Aorta (tissue), 5 donors: ENCODE data around the gene APH1B. TPM values are rescaled to one million over a fixed set of nuclear protein-coding genes. Genes with fewer than 3 reads are reported as not detected.

Source experiments
- ATAC-seq: fragments of 200-7000 bp; cut with Tn5 transposase; one replicate; pipeline ENCODE4 v1.9.1; 2022; ENCODE audit warnings: moderate library complexity; ENCODE audit not compliant: low FRiP score
- DNase-seq, 2 donors: peaks; one replicate each; pipeline ENCODE4 v3.0.0-alpha.2; 2020
- H3K27ac ChIP-seq, 2 donors: one replicate each; pipeline ENCODE4 v1.5.1; 2013; ENCODE audit warnings: low read length in 2 of 2, mild to moderate bottlenecking in 2 of 2, moderate library complexity in 2 of 2, control low read depth in 1 of 2, inconsistent platforms in 1 of 2, low read depth in 1 of 2
- H3K27me3 ChIP-seq, 2 donors: one replicate each; pipeline ENCODE4 v1.6.1; 2013; ENCODE audit warnings: control low read depth in 1 of 2, low read length in 1 of 2, mild to moderate bottlenecking in 1 of 2, moderate library complexity in 1 of 2; ENCODE audit not compliant: insufficient read depth in 2 of 2, control insufficient read depth in 1 of 2
- H3K36me3 ChIP-seq, 2 donors: one replicate each; pipeline ENCODE4 v1.6.1; 2013; ENCODE audit warnings: control low read depth in 1 of 2, low read length in 1 of 2, mild to moderate bottlenecking in 1 of 2; ENCODE audit not compliant: insufficient read depth in 2 of 2, control insufficient read depth in 1 of 2
- H3K4me1 ChIP-seq, 2 donors: one replicate each; pipeline ENCODE4 v1.6.1; 2013; ENCODE audit warnings: low read length in 2 of 2, control low read depth in 1 of 2, mild to moderate bottlenecking in 1 of 2, moderate library complexity in 1 of 2; ENCODE audit not compliant: insufficient read depth in 2 of 2, control insufficient read depth in 1 of 2
- H3K4me3 ChIP-seq, 2 donors: one replicate each; pipeline ENCODE4 v1.5.1; 2013; ENCODE audit warnings: low read length in 2 of 2, control low read depth in 1 of 2, mild to moderate bottlenecking in 1 of 2
- H3K9me3 ChIP-seq: one replicate; pipeline ENCODE4 v1.6.1; 2013; ENCODE audit warnings: mild to moderate bottlenecking, low read length; ENCODE audit not compliant: control insufficient read depth
- WGBS, 2 donors: extraction: QIAGEN DNeasy Blood & Tissue Kit; methylation state at CpG; one replicate each; pipeline ENCODE4 v1.1.7; 2013; 5-methylcytosine and 5-hydroxymethylcytosine counted together
- intact Hi-C, 2 donors: fragments of 100-400 bp; cut with DNase I; formaldehyde crosslinking; loops; one replicate each; pipeline versions ENCODE4 v1.14.2 to v1.15.0; 2022
- polyA plus RNA-seq, 2 donors: library from polyadenylated mRNA; stranded (reverse); fragments of 200-250 nt; gene quantifications; one replicate each; pipeline ENCODE4 v1.2.3, GENCODE V29; 2013
- total RNA-seq, 2 donors: library from RNA; stranded (reverse); fragmentation: NEBNext Ultra II Directional; extraction: Animal tissue kit (Norgen Biotek cat#: 25700); gene quantifications; one replicate each; pipeline ENCODE4 v1.2.1, GENCODE V29; 2021
- donor health status: healthy with polysubstance abuse.
- donor health status: Bipolar disorder and iron deficiency.
- donor health status: DM: no; HTN: no; CAD: no.
- donor health status: DM: no; HTN: no; CAD: no.
- donor health status: DM: yes; HTN: yes; CAD: no.

Gene APH1B
- total and polyA plus RNA-seq, 4 donors = 3.0 to 28.4 (median 18.8) TPM

DNA sequence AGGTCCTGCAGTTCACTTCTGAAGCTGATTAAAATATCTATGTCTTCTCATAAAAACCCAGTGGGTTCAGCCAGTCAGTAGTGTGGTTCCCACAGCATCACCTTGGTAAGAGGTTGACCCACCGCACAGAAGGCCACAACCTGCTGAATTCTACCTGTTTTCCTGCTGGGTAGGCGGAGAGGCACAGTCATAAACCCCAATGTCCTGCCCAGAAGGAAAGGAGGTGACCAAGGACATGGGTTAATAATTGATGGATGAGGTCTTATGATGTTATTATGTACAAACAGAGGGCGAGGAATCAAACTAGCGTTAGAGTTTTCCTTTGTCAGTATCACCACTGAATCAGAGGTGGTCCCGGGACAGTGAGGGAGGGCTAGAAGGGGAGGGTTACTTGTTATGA, 76.5 kb downstream of the APH1B start:
- H3K27me3 ChIP-seq = no peaks in the 10 kb centered on the region
- no peak overlapping the region for H3K27ac ChIP-seq
- H3K9me3 ChIP-seq = no peaks in the 10 kb centered on the region
- no peaks in the 10 kb centered on the region for H3K36me3 ChIP-seq
- WGBS, 2 donors = 92 to 94% methylated on average over 5 of the region's 5 CpGs
- intact Hi-C loops = no loop called here
- H3K4me3 ChIP-seq = no peak overlapping the region
- no peak for DNase-seq
- no peak for ATAC-seq
- no peaks in the 10 kb centered on the region for H3K4me1 ChIP-seq

DNA sequence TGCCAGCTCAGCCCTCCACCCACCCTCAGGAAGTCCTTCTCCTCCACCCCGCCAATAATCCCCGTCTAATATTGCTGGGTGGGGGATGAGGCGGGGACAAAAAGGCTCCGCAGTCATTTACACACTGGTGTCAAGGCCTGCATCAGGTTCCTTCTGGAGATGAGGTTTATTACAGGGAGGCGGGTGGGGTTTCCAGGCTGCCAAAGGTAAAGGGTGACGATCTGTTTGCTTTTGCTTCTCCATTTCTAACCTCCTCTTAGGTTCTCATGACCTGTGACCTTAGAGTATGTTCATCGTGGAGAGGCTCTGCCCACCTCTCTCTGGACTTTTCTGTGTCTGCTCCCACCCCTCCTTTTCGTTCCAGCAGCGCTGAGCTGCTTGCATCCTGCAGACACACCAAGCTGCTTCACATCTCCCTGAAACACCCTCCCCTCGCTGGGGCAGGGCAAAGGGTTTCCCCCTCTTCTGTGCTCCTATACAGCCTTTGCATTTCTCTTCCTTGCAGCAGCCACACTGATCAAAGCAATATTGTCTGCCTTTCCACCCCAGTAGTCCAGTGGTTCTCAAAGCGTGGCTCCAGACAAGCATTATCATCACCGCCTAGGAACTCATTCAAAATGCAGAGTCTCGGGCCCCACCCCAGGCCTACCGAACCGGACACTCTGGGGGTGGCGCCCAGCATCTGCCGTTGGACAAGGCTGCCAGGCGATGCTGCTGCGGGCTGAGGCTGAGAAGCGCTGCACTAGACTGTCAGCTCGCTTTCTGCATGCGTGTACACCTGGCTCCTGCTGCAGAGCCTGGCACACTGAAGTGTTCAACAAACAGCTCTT, 77.6 kb downstream of the APH1B start:
- Histone ChIP-seq H3K36me3 (no peaks in the 10 kb centered on the region), H3K9me3 (no peaks in the 10 kb centered on the region), H3K27ac (no peak overlapping the region), H3K27me3 (no peaks in the 10 kb centered on the region), H3K4me3 (no peak overlapping the region), H3K4me1 (no peaks in the 10 kb centered on the region)
- WGBS, 2 donors = 86 to 88% methylated on average over 22 of the region's 22 CpGs
- ATAC-seq (no peak), DNase-seq (no peak)
- intact Hi-C loops = no loop called here

DNA sequence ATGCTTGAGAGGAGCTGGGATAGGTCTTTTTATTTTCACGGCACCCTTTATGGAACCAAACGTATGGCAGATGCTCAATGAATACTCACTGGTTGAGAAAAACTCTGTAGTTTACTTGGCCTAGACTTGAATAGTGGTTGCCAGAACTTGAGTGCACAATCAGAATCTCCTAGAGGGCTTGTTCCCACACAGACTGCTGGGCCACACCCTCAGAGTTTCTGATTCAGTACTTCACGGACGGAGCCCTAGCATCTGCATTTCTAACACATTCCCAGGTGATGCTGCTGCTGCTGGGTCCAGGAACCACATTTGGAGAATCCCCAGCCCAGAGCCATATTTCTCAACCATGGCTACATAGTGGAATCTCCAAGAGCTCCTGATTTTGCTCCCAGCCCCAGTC, 79.7 kb downstream of the APH1B start:
- Histone ChIP-seq H3K4me3 (no peak overlapping the region), H3K27ac (no peak overlapping the region), H3K4me1 (no peaks in the 10 kb centered on the region), H3K36me3 (no peaks in the 10 kb centered on the region), H3K9me3 (no peaks in the 10 kb centered on the region), H3K27me3 (no peaks in the 10 kb centered on the region)
- DNase-seq = no peak
- intact Hi-C loops = no loop called here
- ATAC-seq = no peak
- 68 to 69% methylated on average over 4 of the region's 4 CpGs for WGBS, 2 donors

DNA sequence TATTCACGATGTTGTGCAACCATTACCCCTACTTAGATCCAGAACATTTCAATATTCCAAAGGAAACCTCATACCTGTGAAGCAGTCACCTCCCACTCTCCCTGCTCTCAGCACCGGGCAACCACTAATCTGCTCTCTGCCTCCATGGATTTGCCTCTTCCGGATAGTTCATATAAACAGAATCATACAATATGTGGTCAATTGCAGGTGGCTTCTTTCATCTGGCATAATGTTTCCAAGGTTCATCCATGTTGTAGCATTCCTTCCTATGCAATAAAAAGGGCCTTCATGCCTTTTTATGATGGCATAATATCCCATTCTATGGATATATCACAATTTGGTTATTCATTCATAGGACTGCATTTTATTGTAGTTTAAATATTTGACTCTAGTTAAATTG, 80.3 kb downstream of the APH1B start:
- Histone ChIP-seq H3K36me3 (no peaks in the 10 kb centered on the region), H3K4me3 (no peak overlapping the region), H3K27ac (no peak overlapping the region), H3K9me3 (no peaks in the 10 kb centered on the region), H3K4me1 (no peaks in the 10 kb centered on the region), H3K27me3 (no peaks in the 10 kb centered on the region)
- WGBS, 2 donors = 93 to 97% methylated on average over 3 of the region's 3 CpGs
- ATAC-seq = no peak
- DNase-seq = no peak
- intact Hi-C loops = no loop called here

DNA sequence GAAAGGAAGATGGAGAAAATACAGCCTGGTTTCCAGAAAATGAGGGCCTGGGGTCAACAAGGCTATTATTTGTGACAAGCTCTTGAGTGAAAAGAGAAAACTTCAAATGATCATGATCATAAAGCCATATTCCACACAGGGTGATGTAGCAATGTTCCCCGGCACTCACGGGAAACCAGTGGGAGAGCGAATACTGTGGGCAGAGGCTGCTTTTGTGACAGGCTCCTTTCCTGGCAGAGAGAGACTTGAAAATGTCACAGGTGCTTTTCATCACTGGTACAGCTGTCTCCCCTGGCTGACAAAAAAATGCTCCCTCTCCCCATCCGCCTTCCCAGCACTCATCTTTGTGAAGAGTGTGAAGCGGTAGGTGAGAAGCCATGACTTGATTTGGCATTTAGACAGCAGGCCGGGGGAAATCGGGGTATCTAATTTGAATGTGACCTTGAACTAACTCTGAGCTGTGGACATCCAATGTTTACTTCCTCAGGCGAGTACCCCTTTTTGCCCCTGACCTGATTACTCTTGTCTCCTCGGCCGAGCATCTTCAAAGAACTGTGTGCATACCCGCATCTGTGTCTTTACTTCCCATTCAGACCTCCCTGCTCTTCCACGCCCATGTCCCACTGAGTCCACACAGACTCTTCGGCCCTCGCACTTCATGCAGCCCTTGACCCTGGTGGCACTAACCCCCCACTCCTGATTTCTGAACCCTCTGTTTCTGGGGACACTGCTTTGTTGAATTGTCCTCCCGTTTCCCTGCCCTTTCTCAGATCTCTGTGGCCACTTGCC, 81.0 kb downstream of the APH1B start:
- Histone ChIP-seq H3K27ac (no peak overlapping the region), H3K36me3 (no peaks in the 10 kb centered on the region), H3K27me3 (no peaks in the 10 kb centered on the region), H3K4me3 (no peak overlapping the region), H3K9me3 (no peaks in the 10 kb centered on the region), H3K4me1 (no peaks in the 10 kb centered on the region)
- 90 to 91% methylated on average over 15 of the region's 15 CpGs for WGBS, 2 donors
- DNase-seq = no peak
- ATAC-seq = no peak
- intact Hi-C loops = no loop called here

Other genes with a start within 250 kb of the APH1B start
- 1,000 to 10,000 TPM in 1 of 2 donors, 100 to 1,000 TPM in 1; 861 to 1,497 TPM for gene TPM1, start 234.9 kb upstream of the APH1B start, total RNA-seq
- 1,000 to 10,000 TPM; 1,109 to 1,230 TPM for gene TPM1, start 234.9 kb upstream of the APH1B start, polyA plus RNA-seq
- 10 to 100 TPM; 12.6 to 17.4 TPM for gene LACTB, start 155.7 kb upstream of the APH1B start, total RNA-seq
- gene LACTB, start 155.7 kb upstream of the APH1B start, polyA plus RNA-seq = 10 to 100 TPM; 18.8 to 20.9 TPM
- gene RPS27L, start 120.1 kb upstream of the APH1B start, total RNA-seq = 100 to 1,000 TPM; 150 to 179 TPM
- 100 to 1,000 TPM; 367 to 767 TPM for gene RPS27L, start 120.1 kb upstream of the APH1B start, polyA plus RNA-seq
- gene RAB8B, start 88.0 kb upstream of the APH1B start, total RNA-seq = 10 to 100 TPM; 40.6 to 47.9 TPM
- 10 to 100 TPM; 14.8 to 18.7 TPM for gene RAB8B, start 88.0 kb upstream of the APH1B start, polyA plus RNA-seq
- 10 to 100 TPM; 11.0 to 29.7 TPM for gene CA12, start 104.2 kb downstream of the APH1B start, total RNA-seq
- 1 to 10 TPM; 2.7 to 4.5 TPM for gene CA12, start 104.2 kb downstream of the APH1B start, polyA plus RNA-seq
- gene USP3, start 227.0 kb downstream of the APH1B start, total RNA-seq = 10 to 100 TPM; 46.9 to 60.0 TPM
- 10 to 100 TPM; 16.3 to 28.9 TPM for gene USP3, start 227.0 kb downstream of the APH1B start, polyA plus RNA-seq